Neural cell (in vitro differentiated cells): ENCODE results near the gene DOCK9.

Source experiments
- EZH2 ChIP-seq: fragments of 200-600, 300-800 bp; shearing (Covaris generic), sonication (generic); IDR thresholded peaks from 2 replicates; pipeline ENCODE4 v1.6.1; 2014; ENCODE audit warnings: antibody characterized with exemption, low read length, borderline replicate concordance, mild to moderate bottlenecking; ENCODE audit not compliant: insufficient read depth, poor library complexity, severe bottlenecking
- POLR2AphosphoS5 ChIP-seq: IDR thresholded peaks from 2 replicates; pipeline ENCODE4 v1.6.1; 2012
- SMC3 ChIP-seq: fragments of 450-650 bp; conservative IDR thresholded peaks from 2 replicates; pipeline ENCODE4 v1.6.1; 2014; ENCODE audit warnings: antibody characterized with exemption, mild to moderate bottlenecking, moderate library complexity; ENCODE audit not compliant: poor library complexity
- TAF1 ChIP-seq: IDR thresholded peaks from 2 replicates; pipeline ENCODE4 v1.6.1; 2012; ENCODE audit warnings: low read depth
- TF ChIP-seq, protein P1 (sequence below): fragments of 450-650 bp; IDR thresholded peaks from 2 replicates; pipeline ENCODE4 v1.5.1; 2014; ENCODE audit warnings: antibody characterized with exemption, mild to moderate bottlenecking, moderate library complexity; ENCODE audit not compliant: poor library complexity, severe bottlenecking

- TF ChIP-seq, protein P1, sequence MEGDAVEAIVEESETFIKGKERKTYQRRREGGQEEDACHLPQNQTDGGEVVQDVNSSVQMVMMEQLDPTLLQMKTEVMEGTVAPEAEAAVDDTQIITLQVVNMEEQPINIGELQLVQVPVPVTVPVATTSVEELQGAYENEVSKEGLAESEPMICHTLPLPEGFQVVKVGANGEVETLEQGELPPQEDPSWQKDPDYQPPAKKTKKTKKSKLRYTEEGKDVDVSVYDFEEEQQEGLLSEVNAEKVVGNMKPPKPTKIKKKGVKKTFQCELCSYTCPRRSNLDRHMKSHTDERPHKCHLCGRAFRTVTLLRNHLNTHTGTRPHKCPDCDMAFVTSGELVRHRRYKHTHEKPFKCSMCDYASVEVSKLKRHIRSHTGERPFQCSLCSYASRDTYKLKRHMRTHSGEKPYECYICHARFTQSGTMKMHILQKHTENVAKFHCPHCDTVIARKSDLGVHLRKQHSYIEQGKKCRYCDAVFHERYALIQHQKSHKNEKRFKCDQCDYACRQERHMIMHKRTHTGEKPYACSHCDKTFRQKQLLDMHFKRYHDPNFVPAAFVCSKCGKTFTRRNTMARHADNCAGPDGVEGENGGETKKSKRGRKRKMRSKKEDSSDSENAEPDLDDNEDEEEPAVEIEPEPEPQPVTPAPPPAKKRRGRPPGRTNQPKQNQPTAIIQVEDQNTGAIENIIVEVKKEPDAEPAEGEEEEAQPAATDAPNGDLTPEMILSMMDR = no peak
- TF ChIP-seq TAF1 = no peak
- no peak for TF ChIP-seq POLR2AphosphoS5
- TF ChIP-seq EZH2 = no peak
- no peak for TF ChIP-seq SMC3
Observed at GRCh38 chr13:98804336-98804855, 173.5 kb downstream of the DOCK9 start.
